Choroid plexus epithelial cell (primary cell): Measurements from ENCODE around the gene RCC1.
"Not testable (repeated sequence)": the region's sequence is repeated elsewhere in the genome, so short reads cannot be mapped to it uniquely, and the experiment has no call there.

Experiments used
- DNase-seq: peaks from one replicate; pipeline ENCODE4 v3.0.0-alpha.2; 2010; ENCODE audit warnings: low read depth
- H3K4me3 ChIP-seq: 2 replicates; pipeline ENCODE4 v1.5.1; 2011; ENCODE audit warnings: low read depth, mild to moderate bottlenecking, control low read depth, low read length, moderate library complexity
- TF ChIP-seq, protein P1 (sequence below): conservative IDR thresholded peaks from 2 replicates; pipeline ENCODE4 v1.5.1; 2011; ENCODE audit warnings: low read depth, mild to moderate bottlenecking, control low read depth, inconsistent platforms, low read length, moderate library complexity

The RCC1 gene, protein sequence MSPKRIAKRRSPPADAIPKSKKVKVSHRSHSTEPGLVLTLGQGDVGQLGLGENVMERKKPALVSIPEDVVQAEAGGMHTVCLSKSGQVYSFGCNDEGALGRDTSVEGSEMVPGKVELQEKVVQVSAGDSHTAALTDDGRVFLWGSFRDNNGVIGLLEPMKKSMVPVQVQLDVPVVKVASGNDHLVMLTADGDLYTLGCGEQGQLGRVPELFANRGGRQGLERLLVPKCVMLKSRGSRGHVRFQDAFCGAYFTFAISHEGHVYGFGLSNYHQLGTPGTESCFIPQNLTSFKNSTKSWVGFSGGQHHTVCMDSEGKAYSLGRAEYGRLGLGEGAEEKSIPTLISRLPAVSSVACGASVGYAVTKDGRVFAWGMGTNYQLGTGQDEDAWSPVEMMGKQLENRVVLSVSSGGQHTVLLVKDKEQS

DNA sequence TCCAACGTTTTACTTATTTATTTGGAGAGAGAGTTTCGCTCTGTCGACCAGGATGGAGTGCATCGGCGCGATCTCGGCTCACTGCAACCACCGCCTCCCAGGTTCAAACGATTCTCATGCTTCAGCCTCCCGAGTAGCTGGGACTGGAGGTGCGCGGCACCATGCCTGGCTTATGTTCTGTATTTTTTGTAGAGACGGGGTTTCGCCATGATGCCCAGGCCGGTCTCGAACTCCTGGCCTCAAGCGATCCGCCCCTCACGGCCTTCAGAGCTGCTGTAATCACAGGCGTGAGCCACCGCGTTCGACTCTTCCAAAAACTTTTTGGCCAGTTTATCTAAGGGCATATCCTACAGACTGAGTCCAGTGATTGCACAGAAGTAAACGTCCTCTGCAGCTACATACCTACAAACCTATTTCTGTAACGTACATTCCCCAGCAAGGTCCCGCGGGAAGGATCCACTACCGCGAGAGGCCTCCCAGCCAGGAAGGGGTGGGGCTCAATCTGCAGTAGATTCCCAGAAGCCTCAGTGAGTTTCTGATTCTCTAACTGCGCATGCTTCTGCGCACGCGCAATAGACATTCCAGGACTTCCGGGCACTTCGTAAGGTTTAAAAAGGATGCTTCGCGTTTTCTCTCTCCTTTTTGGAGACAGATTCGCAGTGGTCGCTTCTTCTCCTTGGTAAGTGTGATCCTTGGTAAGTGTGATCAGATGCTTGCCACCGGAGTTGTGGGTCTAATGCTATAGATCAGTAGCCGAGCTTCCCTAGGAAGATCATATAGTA lies at the start of gene RCC1:
RCC1 (plus strand) TSS at position 638 of the 782 bp plus-strand sequence. CDS start 23,824 bp downstream, outside the sequence.
- TF ChIP-seq, protein P1, sequence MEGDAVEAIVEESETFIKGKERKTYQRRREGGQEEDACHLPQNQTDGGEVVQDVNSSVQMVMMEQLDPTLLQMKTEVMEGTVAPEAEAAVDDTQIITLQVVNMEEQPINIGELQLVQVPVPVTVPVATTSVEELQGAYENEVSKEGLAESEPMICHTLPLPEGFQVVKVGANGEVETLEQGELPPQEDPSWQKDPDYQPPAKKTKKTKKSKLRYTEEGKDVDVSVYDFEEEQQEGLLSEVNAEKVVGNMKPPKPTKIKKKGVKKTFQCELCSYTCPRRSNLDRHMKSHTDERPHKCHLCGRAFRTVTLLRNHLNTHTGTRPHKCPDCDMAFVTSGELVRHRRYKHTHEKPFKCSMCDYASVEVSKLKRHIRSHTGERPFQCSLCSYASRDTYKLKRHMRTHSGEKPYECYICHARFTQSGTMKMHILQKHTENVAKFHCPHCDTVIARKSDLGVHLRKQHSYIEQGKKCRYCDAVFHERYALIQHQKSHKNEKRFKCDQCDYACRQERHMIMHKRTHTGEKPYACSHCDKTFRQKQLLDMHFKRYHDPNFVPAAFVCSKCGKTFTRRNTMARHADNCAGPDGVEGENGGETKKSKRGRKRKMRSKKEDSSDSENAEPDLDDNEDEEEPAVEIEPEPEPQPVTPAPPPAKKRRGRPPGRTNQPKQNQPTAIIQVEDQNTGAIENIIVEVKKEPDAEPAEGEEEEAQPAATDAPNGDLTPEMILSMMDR, result no peak
- peak within 1 kb of the TSS; percentile 93 for H3K4me3 ChIP-seq
- DNase-seq, result peak; percentile 99

DNA sequence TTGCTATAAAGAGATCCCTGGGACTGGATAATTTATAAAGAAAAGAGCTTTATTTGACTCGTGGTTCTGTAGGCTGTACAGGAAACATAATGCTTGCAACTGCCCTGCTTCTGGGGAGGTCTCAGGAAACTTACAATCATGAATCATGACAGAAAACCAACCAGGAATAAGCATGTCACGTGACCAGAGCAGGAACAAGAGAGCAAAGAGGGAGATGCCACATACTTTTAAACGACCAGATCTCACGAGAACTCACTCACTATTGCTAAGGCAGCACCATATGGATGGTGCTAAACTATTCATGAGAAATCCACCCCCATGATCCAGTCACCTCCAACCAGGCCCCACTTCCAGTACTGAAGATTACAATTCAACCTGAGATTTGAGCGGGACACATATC lies 49.8 kb upstream of the RCC1 start:
- peak; percentile 90 for DNase-seq
- TF ChIP-seq, protein P1, result no peak
- no peak overlapping the region for H3K4me3 ChIP-seq

DNA sequence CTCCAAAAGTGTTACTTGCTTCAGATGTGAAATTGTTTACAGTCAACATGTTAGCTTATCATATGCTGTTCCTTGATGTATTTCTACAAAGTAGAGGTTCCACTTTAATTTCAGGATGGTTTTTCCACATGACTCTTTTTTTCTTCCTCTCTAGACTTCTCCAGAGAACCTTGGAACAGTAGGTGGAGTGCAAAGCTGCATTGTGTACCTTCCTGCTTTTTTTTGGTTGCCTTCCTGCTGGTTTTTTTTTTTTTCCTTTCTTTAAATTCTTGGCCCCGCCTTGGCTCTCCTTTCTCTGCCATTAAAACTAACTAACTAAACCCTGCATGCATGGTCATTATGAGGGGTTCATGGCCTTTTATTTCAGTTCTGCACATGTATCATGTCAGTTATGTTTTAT lies 48.2 kb upstream of the RCC1 start:
- DNase-seq, result no peak
- H3K4me3 ChIP-seq, result no peak overlapping the region
- TF ChIP-seq, protein P1, result no peak

DNA sequence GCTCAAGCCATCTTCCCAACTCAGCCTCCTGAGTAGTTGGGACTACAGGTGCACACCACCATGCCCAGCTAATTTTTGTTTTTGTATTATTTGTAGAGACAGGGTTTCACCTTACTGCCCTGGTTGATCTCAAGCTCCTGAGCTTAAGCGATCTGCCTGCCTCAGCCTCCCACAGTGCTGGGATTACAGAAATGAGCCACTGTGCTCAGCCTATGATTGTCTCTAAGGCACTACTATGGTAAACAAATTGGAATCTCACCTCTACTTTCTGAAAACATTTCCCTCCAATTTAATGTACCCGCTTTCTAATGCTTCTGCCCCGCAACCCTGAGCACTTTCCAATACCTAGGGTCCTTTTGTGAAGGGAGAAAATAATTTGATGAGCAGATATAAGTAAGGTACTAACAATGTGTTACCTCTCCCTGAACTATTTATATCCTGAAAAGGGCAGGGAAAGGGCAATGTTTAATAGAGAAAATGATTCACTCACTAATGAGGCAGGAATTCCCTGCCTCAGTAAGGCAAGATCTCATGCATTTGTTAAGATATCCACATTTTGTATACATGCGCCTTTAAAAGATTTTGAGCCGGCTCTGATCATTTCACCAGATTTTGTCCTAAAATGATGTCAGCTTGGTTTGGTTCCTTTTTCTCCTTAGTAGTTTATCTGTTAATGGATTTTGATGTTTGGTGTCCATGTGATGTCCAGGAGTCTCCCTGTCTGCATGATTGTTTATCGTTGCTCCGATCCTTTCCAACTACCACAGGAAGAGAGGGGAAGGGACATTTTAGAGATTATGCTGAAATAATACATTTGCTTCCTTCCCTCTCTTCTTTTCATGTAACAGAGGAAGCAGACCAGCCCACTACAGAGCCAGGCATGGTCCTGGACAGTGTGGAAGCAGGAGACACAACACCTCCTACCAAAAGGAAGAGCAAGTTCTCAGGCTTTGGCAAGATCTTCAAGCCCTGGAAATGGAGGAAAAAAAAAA lies 47.3 kb upstream of the RCC1 start:
- H3K4me3 ChIP-seq, result no peak overlapping the region
- TF ChIP-seq, protein P1, result no peak
- peak; percentile 3 for DNase-seq

DNA sequence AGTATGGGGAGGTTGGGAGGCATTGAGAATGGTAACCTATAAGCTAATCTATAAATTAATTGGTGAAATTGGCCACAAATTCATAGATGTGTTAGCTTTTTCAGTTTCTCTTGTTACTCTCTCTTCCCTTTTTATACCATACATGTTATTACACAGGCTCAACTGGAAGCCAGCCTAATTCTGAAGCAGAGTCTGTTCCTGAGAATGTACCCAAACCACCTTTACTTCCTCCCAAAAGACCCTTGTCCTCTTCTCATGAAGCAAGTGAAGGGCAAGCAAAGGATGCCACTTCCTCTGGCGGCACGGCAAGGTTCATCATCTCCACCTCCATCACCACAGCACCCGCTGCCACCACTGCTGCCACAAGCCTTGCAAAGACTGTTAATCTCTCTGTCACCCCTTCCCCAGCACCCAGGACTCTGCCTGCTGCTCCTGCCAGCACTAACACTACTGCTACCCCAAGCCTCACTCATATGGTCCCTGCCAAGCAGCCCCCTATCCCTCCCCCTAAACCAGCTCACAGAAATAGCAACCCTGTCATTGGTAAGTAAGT lies 39.5 kb upstream of the RCC1 start:
- H3K4me3 ChIP-seq, result no peak overlapping the region
- no peak for DNase-seq
- TF ChIP-seq, protein P1, result no peak

DNA sequence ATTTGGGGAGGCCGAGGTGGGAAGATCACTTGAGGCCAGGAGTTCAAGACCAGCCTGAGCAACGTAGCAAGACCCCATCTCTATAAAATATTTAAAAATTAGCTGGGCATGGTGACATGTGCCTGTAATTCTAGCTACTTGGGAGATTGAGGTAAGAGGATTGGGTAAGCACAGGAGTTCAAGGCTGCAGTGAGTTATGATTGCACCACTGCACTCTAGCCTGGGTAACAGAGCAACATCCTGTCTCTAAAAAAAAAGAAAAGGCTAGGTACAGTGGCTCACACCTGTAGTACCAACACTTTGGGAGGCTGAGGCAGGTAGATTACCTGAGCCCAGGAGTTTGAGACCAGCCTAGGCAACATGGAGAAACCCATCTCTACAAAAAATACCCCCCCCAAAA lies 35.7 kb upstream of the RCC1 start:
- H3K4me3 ChIP-seq, result no peak overlapping the region
- peak; percentile 18 for DNase-seq
- TF ChIP-seq, protein P1, result no peak

DNA sequence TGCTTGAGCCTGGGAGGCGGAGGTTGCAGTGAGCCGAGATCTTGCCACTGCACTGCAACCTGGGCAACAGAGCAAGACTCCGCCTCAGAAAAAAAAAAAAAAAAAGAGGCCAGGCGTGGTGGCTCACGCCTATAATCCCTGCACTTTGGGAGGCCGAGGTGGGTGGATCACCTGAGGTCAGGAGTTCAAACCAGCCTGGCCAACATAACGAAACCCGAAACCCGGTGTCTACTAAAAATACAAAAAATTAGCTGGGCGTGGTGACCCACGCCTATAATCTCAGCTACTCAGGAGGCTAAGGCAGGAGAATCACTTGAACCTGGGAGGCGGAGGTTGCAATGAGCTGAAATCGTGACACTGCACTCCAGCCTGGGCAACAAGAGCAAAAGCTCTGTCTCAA lies 26.3 kb upstream of the RCC1 start:
- not testable (repeated sequence) for DNase-seq, H3K4me3 ChIP-seq
